ENCODE measurements around the gene ADORA3. TPM values are rescaled to one million over a fixed set of nuclear protein-coding genes. Genes with fewer than 3 reads are reported as not detected.

The ADORA3 gene
- 10 to 100 TPM; 11.5 to 51.3 (median 23.3) TPM for total RNA-seq

DNA sequence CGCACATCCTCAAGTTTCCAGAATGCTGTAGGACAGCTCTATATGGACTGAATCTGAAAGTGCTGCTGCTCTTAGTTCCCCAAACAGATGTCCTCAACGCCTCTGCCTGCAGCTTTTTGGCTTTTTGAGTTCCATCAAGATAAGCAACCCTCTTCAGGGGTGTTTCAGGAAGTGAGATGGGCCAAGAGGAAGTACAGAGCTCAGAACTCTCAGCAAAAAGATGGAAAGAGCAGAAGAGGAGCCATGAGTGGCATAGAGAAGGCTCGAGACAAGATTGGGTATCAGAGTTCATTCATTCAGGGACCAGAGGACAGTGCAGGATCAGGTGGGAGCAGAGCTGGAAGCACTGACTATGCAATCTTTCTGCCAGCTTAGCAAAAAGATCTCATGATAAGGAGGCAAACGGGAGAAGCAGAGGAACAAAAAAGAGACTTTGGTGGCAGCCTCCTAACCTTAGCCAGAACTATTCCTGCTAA, at the start of gene ADORA3, which contains the start of gene TMIGD3:
Gene ADORA3 (minus strand): TSS at position 49 of the 476 bp plus-strand sequence. CDS start 279 bp downstream, outside the sequence.
Gene TMIGD3 (minus strand): TSS at position 49 of the 476 bp plus-strand sequence. CDS start 279 bp downstream, outside the sequence.
- TF ChIP-seq, protein P1, sequence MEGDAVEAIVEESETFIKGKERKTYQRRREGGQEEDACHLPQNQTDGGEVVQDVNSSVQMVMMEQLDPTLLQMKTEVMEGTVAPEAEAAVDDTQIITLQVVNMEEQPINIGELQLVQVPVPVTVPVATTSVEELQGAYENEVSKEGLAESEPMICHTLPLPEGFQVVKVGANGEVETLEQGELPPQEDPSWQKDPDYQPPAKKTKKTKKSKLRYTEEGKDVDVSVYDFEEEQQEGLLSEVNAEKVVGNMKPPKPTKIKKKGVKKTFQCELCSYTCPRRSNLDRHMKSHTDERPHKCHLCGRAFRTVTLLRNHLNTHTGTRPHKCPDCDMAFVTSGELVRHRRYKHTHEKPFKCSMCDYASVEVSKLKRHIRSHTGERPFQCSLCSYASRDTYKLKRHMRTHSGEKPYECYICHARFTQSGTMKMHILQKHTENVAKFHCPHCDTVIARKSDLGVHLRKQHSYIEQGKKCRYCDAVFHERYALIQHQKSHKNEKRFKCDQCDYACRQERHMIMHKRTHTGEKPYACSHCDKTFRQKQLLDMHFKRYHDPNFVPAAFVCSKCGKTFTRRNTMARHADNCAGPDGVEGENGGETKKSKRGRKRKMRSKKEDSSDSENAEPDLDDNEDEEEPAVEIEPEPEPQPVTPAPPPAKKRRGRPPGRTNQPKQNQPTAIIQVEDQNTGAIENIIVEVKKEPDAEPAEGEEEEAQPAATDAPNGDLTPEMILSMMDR (IDR thresholded peaks at IDR 0.05; ENCODE audit: low read depth), result no peak

DNA sequence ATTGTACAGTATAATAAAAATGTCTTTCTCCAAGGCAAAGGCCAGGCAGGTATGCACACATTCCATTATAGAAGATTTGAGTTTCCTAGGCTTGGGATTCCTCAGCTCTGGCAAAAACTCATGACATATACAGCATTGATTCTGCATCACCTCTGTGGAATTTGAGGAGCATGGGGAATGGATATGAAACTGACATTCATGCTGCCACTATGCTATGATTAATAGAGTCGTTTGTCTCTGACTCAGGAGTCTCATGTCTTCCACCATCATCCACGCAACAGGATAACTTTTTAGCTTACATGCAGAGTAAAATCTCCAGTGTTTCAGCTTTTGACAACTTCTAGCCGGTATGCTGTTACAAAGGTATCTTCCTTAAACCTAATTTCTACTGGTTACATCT, 49.8 kb upstream of the ADORA3 start:
- TF ChIP-seq, protein P1 (IDR thresholded peaks at IDR 0.05; ENCODE audit: low read depth), result no peak

DNA sequence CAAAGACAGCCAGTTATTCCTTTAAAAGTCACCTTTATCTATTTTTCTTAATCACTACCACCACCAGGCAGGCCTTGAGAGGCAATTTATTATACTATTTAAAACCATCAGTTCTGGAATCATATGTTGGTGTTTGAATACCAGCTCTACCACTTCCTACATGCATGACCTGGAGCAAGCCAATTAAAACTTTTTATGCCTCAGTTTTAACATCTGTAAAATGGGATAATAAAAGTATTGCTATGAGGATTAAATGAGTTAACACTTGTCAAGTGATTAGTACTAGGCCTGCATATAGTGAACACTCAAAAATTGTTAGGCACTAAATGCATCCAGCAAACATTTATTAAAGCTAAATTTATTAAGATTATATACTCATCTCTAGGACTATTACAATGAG, 49.2 kb upstream of the ADORA3 start:
- TF ChIP-seq, protein P1 (IDR thresholded peaks at IDR 0.05; ENCODE audit: low read depth), result no peak

DNA sequence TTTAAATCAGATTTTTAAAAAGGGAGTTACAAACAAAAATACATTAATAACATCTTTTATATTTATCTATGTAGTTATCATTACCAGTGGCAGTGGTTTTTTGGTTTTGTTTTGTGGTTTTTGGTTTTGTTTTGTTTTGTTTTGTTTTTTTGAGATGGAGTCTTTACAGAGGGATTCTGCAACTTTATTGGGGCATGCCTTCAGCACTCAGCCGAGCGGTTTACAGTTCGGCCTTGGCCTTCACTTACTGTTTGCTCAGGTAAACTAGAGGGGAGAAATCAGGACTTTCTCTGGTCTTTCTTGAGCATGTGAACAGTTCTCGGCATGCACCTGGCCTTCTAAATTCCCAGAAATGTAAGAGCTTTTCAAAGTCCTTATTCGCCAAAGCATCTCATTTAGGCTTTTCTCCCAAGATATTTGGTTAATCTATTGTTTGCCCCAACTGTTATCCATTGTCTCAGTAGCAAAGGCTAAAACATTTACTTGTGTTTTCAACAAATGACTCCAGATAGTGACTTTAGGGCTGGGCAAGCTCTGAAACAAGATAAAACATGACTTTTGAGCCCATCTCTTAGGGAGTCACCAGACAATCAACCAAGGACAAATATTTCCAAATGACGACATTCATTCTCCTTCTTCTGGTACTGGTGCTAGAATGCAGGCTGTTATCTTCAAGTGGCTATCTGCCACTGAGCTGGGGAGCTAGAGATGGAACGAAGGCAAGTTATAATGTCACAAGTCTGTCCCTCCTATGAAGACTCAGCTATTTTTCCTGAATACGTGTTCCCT, 48.4 kb upstream of the ADORA3 start:
- TF ChIP-seq, protein P1 (IDR thresholded peaks at IDR 0.05; ENCODE audit: low read depth), result no peak

DNA sequence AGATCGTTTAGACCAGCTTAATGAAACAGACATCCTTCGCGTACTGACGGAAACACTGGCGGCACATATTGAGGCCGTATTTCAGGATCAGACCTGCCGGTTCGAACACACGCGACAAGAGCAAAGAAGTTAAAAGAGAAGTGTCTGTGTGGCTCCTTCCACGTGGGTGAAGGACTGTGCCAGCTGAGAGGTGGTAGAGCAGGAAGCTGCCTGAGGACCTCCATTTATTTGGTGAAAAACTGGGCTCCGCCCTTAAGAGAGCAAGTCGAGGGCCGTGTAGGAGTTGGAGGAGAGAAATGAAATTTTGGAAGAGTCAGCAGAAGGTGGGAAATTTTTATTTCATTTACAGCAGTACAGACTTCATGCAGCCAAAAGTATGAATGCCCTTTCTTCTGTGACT, 38.8 kb upstream of the ADORA3 start:
- TF ChIP-seq, protein P1 (IDR thresholded peaks at IDR 0.05; ENCODE audit: low read depth), result no peak

DNA sequence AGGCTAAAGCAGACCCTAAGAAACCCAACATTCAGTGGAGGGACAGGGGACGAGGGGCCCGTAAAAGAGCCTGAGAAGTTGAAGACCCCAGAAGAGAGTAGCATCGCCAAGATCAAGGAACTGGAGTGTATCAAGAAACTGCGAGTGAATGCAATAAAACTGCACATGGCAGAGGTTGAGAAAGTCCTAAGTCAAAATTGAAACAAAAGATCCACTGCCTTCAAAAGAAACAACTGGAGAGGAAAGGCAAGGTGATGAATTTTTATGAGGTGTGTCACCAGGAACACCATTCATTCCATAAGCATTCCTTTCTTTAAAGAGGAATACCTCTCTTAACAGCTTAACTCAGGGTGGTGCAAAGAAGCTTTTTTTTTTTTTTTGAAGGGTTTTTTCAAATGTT, 38.3 kb upstream of the ADORA3 start:
- TF ChIP-seq, protein P1 (IDR thresholded peaks at IDR 0.05; ENCODE audit: low read depth), result no peak

DNA sequence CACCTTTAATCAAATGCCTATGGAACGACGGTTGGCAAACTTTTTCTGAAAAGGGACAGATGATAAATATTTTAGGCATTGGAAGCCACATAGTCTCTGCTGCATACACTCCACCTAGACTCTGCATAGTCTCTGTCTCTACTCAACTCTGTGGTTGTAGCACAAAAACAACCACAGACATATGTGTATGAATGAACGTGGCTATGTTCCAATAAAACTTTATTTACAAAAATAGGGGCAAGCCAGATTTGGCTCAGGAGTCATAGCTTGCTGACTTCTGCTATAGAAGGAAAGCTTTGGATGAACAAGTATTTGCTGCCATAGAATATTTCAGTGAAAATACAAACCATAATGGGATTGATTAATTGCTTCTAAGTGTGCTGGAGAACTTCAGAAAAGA, 37.5 kb upstream of the ADORA3 start:
- TF ChIP-seq, protein P1 (IDR thresholded peaks at IDR 0.05; ENCODE audit: low read depth), result no peak

All from subcutaneous adipose tissue (tissue), 4 donors.